NOMO-1 treated with dmso at 0.1 percent for 144 hours (cell line): Measurements from ENCODE around the gene HNRNPUL1.
"Not testable (repeated sequence)": the region's sequence is repeated elsewhere in the genome, so short reads cannot be mapped to it uniquely, and the experiment has no call there.

Source experiments
- DNase-seq: peaks from one replicate; lab custom pipeline; 2025; ENCODE audit not compliant: unreplicated experiment; lab: John Stamatoyannopoulos, UW

The HNRNPUL1 gene

DNA sequence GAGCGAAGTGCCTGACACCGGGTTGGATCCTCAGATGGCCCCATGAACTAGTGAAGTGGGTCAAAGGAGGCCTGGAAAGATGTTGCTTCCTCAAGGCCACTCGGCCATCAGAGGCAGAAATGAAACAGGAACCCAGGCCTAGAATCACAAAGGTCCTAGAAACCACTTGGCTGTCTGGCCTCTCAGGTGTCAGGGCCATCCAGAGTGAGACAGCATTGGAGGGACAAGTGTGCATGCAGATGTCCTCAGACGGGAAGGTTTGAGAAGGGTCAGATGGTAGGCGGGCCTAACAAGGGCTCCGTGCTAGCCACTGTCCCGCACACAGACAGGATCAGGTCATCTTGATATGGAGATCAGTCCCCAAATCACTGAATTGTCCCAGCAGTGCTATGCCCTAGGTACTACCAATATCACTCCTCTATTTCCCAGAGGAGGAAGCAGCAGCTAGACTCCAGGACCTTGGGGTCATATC lies 60.1 kb downstream of the HNRNPUL1 start:
- DNase-seq: no peak

DNA sequence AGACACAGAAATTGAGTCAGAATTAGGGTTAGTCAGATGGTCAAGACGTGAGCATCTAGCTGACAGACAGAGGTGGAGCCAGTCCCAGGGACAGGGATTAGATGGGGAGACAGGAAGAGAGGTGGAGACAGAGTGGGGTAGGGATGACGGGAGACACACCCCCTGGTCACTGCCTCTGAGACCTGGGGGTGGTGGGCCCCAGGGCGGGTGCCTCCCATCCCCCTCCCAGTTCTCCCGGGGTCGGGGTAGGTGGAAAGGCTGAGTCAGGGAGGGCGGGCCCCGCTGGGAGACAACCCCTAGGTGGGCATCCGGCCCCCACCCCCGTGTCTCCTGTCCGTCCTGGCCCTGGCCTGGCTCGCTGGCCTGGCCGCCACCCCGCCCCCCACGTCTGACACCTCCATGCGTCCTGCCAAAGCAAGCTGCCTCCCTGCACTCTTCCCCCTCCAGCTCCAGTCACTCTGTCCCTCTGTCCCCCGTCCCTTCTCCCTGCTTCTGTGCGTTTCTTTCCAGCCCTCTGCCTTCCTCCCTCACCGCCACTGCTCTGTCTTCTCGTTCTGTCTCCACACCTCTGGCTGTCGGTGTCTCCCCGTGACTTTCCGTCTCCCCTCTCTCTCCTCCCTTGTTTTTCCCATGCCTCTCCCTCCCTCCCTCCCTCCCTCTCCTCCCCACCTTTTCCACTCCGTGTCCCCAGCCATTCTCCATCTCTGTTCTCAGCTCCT lies 60.9 kb downstream of the HNRNPUL1 start:
- DNase-seq: no peak

DNA sequence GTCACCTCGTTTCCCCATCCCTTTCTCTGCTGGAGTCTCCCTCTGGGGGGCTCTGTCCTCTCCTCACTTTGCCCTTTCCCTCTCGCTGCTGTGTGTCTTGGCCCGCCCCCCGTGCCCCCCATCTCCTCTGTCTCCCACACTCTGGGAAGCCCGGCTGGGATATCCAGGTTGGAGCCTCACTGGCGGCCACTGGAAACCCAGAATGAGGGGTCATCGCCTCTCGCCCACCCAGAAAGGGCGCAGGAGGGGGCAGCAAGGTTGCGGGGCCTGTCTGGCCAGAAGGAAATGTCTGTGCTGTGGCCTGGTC lies 61.4 kb downstream of the HNRNPUL1 start:
- no peak for DNase-seq

DNA sequence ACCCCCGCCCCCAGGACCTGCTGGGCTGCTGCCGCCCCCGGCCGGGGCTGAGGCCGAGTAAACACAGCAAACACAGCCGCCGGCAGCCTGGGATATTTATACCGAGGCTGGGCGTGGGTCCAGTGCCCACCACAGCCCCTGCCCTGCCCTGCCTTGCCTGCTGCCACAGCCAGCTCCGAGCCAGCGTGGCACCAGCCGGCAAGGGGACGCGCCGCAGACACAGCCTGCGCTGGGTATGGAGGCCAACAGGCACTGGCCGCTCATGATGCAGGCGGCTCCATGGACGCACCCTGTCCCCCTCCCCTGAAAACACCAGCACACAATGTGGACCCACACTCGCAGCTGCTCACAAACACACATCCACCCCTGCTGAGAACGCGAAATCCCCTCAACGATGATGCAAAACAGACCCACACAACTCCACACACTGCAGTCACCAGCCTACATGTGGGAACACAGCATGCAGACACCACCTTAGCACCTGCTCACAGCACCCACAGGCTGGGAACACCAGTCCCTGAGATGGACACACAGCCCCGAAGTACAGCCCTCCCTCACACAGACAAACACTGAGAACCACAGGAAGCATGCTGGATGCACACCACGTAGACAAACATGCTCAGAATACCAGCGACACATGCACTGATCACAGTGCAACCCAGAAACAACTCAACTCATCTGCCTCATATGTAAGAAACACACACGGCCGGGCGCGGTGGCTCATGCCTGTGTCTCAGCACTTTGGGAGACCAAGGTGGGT lies 62.0 kb downstream of the HNRNPUL1 start:
- no peak for DNase-seq

DNA sequence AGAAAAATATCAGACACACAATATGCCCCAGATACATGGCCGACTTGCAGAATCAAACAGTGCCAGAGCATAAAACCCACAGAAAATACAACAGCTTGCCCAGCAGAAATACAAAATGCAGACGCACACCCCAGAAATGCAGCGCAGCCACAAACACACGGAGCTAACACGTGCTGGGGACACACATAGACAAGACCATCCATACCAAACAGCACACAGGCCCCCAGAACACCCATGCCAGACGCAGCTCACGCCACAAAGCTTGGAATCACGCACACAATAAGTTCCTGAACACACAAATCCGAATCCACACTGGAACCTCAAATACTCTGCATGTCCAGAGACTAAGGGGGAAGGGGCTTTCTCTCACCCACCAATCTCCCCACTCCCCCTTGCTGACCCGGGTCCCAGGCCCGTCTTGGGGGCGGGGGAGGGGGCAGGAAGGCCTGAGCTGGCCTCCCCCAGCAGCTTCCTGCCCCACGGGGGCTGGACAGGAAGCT lies 63.0 kb downstream of the HNRNPUL1 start:
- DNase-seq: no peak

DNA sequence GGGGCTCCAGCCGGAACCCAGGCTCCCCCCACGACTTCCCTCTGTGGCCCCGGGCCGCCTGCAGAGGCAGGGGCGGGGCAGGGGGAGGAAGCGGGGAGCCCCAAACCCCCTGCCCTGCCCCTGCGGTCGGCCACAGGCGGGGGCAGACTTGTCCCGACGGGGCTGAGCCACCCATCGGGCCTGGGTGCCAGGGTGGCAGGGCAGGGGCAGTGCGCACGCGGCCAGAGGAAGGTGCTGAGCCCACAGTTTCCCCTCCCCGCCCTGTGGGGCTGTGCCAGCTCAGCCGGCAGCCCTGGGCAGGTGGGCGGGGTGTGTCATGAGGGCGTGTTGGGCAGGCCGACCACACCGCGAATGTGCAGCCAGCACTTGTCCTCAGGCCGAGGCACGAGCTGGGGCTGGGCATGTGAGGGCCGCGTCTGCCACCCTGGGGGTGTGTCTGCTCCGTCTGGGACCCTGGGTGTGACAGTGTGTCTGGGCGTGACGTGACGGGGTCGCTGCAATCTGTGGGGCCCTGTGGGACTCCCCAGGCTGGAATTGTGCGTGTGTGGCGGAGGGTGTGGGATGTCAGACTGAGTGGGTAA lies 63.5 kb downstream of the HNRNPUL1 start:
- peak; percentile 80 for DNase-seq

DNA sequence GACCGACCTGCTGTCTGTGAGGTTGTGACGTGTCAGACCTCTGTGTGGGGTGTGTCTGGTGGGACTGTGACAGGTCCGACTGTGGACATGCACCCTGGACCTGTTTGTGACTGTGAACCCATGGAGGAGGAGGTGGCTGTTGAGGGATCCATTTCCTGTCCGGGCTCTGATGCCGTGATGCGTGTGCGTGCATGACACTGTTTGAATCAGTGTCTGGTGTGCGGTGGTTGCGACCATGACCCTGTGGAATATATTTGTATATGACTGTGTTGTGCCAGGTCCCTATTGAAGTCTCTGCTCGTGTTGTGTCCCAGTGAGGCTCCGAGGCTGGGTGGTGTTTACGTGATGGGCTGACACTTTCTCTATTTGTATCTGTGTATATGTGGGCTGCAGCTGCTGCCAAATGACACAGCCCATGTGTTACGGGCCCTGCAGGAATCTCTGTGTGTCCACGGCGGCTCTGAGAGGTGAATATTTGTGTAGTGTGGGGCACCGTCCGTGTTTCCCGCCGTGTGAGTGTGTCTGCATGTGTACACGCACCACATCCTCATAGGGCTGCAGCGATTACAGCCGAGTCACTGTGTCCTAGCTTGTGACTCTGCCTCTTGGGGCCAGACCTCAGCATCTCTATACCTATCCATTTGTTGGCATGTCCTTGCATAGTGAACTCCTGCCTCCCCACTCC lies 64.1 kb downstream of the HNRNPUL1 start:
- no peak for DNase-seq

DNA sequence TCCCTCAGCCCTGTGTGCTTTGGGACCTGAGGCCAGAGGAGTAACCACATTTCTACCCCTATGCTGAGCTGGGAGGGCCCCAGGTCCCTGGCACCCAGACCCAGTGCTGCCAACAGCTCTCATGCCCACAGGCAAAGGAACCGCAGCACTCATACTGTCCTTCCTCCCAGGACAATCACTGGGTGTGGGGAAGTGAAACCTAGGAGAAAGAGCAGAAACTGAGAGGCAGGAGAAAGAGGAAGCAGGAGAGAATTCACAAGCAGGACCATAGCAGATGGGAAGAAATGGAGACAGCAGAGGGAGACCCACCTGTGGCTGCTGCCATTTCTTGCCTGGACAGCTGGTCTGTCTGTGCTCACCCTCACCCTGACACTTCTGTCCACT lies 64.7 kb downstream of the HNRNPUL1 start:
- peak; percentile 89 for DNase-seq

DNA sequence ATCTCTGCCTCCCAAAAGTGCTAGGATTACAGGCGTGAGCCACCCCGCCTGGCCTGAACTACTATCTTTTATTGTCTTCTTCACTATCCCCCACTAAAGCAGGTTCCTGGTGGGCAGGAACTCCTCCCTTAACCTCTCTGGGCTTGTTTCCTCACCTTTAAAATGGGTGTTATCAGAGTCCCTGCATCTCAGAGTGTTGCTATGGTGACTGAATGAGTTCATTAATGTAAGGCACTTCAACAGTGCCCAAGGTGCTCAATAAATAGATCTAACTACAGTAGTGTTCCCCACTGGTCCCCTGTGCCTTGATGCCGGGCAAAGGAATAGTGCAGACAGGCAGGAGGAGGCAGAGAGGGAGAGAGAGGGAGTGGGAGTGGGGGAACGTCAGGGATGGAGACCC lies 66.3 kb downstream of the HNRNPUL1 start:
- DNase-seq: no peak

DNA sequence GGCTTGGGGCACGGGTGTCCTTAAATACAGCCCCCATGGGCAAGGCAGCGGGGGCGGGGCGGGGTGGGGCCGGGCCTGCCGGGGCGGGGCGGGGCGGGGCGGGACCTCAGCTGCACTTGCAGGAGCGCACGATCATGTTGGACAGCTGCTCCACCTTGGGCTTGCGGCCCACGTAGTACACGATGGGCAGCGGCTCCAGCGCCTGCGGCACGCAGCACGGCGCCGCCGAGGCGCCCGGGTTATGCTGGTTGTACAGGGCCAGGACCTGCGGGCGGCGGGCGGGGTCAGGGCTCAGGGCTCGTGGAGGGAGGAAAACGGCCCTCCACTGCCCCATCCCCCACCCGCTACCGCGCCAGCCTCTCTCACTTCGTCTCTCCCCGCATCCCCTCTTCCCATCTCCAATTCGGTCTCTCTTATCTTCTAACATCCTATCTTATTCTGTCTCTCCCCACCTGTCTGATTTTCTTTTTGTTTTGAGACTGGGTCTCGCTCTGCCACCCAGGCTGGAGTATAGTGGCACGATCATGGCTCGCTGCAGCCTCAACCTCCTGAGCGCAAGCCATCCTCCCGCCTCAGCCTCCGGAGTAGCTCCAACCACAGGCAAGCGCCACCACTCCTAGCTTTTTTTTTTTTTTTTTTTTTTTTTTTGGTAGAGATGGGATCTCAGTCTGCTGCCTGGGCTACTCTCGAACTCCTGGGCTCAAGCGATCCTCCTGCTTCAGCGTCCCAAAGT lies 66.9 kb downstream of the HNRNPUL1 start:
- no peak for DNase-seq

DNA sequence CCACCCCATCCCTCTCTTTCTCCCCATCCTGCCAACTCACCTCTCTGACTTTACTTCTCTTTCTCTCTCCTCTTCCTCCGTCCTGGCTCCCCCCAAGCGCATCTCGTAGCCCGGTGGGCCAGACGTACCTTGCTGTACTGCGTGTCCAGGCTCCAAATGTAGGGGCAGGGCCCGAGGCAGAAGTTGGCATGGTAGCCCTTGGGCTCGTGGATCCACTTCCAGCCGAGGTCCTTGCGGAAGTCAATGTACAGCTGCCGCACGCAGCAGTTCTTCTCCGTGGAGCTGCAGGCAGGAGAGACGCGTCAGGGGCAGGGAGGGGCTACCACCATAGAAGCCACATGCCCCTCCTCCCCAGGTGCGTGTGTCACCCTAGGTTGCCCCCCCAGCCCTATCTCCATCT lies 67.8 kb downstream of the HNRNPUL1 start:
- no peak for DNase-seq

DNA sequence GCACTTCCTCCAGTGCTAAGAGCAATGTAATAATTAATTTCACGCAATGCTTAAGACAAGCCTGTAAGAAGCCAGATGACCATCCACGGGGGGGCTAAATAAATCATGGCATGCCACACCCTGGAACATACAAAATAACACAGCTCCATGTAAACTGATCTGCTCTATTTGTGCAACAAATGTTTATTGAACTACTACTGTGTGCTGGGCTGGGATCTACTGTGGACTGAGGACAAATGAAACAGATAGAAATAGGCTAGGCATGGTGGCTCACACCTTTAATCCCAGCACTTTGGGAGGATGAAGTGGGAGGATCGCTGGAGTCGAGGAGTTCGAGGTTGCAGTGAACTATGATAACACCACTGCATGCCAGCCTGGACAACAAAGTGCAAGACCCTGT lies 68.3 kb downstream of the HNRNPUL1 start:
- no peak for DNase-seq

DNA sequence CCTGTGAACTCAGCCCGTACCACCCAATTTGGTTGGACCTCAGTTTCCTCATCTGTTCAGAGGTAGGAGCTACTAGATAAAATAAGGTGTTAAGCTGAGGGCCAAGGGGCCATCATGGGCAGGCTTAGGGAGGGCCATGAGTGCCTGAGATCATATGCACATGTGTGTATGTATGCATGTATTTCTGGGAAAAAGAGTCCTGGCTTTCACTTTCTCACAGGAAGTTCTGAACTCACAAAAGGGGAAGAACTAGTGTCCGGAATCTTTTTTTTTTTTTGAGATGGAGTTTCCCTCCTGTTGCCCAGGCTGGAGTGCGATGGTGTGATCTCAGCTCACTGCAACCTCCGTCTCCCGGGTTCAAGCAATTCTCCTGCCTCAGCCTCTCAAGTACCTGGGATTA lies 70.6 kb downstream of the HNRNPUL1 start:
- peak; percentile 26 for DNase-seq

DNA sequence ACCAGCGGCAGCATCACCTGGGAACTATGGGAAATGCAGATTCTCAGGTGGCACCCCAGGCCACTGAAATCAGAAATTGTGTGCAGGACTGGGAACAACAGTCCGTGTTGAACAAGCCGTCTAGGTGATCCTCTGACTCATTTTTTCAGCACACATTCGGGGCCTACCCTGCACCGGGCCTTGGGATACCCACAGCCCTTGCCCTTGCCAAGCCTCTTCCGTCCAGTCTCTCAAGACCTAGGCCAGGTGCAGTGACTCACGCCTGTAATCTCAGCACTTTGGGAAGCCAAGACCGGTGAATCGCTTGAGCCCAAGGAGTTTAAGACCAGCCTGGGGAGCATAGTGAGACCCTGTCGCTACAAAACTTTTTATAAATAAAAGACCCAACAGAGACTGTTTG lies 71.3 kb downstream of the HNRNPUL1 start:
- no peak for DNase-seq

DNA sequence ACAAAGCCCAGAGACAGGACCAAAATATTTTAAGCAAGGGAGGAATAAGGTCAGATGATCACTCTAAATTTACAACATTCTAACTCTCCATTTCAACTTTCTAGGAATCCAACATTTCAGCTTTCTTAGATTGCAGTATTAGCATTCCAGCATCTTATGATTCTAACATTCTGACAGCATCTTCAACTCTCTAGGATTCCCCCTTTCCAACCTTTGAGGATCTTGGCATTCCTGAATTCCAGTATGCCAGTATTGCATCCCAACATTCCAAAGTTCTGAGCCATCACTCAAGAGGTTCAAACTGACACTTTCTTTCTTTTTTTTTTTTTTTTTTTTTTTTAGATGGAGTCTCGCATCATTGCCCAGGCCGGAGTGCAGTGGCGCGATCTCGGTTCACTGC lies 75.8 kb downstream of the HNRNPUL1 start:
- no peak for DNase-seq

DNA sequence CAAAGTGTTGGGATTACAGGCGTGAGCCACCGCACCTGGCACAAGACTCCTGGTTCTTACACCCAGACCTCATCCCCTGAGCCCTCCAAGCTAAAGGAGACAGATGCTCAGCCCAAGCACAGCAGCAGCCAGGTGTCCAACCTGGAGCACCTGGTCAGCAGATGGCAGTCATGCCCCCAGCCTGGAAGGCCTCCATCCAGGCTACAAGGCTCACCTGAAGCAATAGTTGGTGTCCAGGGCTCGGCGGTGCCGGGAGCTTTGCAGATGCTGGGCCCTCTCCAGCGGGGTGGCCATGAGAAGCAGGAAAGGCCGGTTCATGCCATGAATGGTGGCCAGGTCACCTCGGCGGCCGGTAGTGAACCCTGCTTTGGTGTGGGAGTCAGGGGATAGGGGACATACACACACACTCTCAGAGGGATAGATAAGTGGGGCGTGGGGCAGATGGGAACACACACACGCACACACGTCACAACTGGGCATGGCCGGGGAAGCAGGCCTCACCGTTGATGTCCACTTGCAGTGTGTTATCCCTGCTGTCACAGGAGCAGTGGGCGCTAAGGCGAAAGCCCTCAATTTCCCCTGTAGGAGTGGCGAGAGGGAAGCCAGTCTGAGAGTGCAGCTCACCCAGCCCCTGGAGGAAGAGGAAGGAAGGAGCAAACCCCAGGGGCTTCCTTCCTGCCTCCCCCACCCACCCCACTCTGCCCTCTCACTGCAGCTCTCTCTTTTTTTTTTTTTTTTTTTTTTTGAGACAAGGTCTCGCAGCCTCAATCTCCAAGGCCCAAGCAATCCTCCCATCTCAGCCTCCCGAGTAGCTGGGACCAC lies 77.7 kb downstream of the HNRNPUL1 start:
- DNase-seq: no peak

DNA sequence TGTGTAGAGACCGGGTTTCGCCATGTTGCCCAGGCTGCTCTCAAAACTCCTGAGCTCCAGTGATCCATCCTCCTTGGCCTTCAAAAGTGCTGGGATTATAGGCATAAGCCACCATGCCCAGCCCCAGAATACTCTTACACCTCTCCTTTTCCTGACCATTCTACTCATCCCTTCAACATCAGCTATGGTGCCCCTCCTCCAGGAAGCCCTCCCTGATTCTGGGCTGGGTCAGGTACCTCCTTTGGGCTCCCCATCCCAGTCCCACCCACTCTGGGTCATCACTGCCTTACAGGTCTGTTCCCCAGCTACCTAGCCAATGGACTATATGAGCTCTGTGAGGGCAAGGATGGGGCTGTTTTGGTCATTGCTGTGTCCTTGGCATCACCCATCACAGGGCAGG lies 80.0 kb downstream of the HNRNPUL1 start:
- no peak for DNase-seq

DNA sequence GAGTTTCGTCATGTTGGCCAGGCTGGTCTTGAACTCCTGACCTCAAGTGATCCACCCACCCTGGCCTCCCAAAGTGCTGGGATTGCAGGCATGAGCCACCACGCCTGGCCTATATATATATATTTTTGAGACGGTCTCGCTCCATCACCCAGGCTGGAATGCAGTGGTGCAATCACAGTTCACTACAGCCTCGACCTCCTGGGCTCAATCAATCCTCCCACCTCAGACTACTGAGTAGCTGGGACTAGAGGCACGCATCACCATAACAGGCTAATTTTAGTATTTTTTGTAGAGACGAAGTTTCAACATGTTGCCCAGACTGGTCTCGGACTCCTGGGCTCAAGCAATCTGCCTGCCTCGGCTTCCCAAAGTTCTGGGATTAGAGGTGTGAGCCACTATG lies 82.7 kb downstream of the HNRNPUL1 start:
- DNase-seq: not testable (repeated sequence)

DNA sequence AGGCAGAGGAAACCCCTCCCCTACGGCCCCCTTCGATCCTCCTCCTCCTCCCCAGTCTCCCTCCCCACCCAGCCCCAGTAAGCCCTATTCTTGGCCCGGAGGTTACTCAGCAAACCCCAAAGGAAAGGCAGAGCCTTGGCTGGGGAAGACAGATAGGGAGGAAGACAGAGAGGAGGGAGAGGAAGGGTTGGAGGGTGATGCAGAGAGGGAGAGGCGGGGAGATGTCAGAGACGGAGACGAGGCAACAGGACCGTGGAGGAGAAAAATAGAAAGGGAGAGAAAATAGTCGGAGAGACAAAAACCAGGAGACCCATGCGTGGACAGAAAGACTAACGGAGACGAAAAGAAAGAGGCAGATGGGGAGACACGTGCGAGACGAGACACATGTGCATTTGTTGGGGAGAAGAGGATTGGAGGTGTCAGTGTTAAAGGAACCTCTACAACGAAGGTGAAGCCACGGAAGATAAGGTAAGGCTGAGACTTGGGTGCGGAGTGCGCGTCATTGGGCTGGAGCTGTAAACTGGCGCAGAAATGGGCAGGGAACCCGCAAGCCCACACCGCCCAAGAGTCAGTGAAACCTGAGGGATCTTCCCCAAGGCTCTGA lies 86.7 kb downstream of the HNRNPUL1 start:
- DNase-seq: no peak
